ENCODE results near the gene TM2D3. TPM values are rescaled to one million over a fixed set of nuclear protein-coding genes. Genes with fewer than 3 reads are reported as not detected.

The TM2D3 gene
- total RNA-seq, 1 experiment from 2014 or later, result 23.1 TPM

DNA sequence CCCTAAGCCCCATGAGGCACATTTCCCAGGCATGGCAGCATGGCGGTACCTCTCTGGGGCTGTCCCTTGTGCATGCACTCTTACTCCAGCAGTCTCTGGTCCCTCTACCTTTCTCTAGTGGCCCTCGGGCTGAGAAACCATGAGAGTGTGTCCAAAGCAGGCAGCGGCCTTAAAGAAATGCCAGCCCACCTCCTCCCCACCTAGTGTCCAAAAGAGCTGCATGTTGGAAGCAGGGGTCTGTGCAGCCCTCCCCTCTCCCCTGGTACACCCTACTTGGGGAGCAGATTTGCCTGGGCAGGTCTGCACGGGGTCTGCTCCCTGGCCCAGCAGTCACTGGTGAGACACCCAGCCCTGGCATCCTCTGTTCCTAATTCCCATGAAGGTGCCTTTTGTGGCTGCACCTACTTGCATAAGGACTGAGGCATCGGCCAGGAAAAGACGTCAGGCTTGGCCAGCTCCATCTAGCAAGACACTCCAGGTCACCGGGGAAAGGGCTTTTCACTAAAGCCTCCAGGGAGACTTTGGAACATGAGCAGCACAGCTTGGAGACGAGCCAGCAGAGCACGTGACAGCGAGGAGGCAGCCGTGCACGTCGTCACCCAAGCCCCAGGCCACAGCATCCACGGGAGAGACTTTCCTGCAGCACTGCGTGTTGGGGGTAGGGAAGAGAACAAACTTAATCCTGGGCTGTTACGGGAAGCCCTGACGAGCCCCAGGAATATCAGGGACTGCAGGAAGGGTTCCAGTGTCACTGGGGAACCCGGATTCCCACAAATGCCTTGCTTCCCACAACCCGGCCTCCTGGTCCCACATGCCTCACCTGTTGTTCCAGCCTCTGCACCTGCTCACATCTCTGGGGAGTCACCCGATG lies 38.8 kb downstream of the TM2D3 start:
- ChIA-PET POLR2A (no interaction called here), CTCF (no interaction called here)
- peaks cover 26% of the 10 kb centered on the region for H3K4me1 Mint-ChIP-seq
- H3K27ac Mint-ChIP-seq, result no peak overlapping the region
- no peaks in the 10 kb centered on the region for H3K36me3 Mint-ChIP-seq
- H3K27me3 Mint-ChIP-seq (ENCODE audit: low read depth), result peaks cover 14% of the 10 kb centered on the region
- no peak for DNase-seq (ENCODE audit: low spot score)
- ATAC-seq, result no peak
- H3K9me3 Mint-ChIP-seq, result no peaks in the 10 kb centered on the region
- TF ChIP-seq, protein P1, sequence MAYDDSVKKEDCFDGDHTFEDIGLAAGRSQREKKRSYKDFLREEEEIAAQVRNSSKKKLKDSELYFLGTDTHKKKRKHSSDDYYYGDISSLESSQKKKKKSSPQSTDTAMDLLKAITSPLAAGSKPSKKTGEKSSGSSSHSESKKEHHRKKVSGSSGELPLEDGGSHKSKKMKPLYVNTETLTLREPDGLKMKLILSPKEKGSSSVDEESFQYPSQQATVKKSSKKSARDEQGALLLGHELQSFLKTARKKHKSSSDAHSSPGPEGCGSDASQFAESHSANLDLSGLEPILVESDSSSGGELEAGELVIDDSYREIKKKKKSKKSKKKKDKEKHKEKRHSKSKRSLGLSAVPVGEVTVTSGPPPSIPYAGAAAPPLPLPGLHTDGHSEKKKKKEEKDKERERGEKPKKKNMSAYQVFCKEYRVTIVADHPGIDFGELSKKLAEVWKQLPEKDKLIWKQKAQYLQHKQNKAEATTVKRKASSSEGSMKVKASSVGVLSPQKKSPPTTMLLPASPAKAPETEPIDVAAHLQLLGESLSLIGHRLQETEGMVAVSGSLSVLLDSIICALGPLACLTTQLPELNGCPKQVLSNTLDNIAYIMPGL (CRISPR knock-in tag; IDR thresholded peaks at IDR 0.05), result no peak
- no peak for TF ChIP-seq CREB1 (CRISPR knock-in tag; IDR thresholded peaks at IDR 0.05)
- TF ChIP-seq, protein P2, sequence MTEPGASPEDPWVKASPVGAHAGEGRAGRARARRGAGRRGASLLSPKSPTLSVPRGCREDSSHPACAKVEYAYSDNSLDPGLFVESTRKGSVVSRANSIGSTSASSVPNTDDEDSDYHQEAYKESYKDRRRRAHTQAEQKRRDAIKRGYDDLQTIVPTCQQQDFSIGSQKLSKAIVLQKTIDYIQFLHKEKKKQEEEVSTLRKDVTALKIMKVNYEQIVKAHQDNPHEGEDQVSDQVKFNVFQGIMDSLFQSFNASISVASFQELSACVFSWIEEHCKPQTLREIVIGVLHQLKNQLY (CRISPR knock-in tag; IDR thresholded peaks at IDR 0.05), result no peak
- TF ChIP-seq SMAD4 (CRISPR knock-in tag; IDR thresholded peaks at IDR 0.05), result no peak
- TF ChIP-seq ZNF671 (CRISPR knock-in tag; IDR thresholded peaks at IDR 0.05), result no peak
- TF ChIP-seq, protein P3, sequence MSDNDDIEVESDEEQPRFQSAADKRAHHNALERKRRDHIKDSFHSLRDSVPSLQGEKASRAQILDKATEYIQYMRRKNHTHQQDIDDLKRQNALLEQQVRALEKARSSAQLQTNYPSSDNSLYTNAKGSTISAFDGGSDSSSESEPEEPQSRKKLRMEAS (CRISPR knock-in tag; IDR thresholded peaks at IDR 0.05), result no peak
- TF ChIP-seq ESRRA (CRISPR knock-in tag; IDR thresholded peaks at IDR 0.05; ENCODE audit: borderline replicate concordance), result no peak
- no peak for TF ChIP-seq ZNF219 (CRISPR knock-in tag; IDR thresholded peaks at IDR 0.05; ENCODE audit: borderline replicate concordance)
- TF ChIP-seq CBFB (CRISPR knock-in tag; IDR thresholded peaks at IDR 0.05; ENCODE audit: low read depth), result no peak
- TF ChIP-seq ZNF121 (CRISPR knock-in tag; IDR thresholded peaks at IDR 0.05), result no peak
- TF ChIP-seq, protein P4, sequence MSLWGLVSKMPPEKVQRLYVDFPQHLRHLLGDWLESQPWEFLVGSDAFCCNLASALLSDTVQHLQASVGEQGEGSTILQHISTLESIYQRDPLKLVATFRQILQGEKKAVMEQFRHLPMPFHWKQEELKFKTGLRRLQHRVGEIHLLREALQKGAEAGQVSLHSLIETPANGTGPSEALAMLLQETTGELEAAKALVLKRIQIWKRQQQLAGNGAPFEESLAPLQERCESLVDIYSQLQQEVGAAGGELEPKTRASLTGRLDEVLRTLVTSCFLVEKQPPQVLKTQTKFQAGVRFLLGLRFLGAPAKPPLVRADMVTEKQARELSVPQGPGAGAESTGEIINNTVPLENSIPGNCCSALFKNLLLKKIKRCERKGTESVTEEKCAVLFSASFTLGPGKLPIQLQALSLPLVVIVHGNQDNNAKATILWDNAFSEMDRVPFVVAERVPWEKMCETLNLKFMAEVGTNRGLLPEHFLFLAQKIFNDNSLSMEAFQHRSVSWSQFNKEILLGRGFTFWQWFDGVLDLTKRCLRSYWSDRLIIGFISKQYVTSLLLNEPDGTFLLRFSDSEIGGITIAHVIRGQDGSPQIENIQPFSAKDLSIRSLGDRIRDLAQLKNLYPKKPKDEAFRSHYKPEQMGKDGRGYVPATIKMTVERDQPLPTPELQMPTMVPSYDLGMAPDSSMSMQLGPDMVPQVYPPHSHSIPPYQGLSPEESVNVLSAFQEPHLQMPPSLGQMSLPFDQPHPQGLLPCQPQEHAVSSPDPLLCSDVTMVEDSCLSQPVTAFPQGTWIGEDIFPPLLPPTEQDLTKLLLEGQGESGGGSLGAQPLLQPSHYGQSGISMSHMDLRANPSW (CRISPR knock-in tag; conservative IDR thresholded peaks at IDR 0.05; ENCODE audit: low read depth), result no peak
- TF ChIP-seq, protein P5, sequence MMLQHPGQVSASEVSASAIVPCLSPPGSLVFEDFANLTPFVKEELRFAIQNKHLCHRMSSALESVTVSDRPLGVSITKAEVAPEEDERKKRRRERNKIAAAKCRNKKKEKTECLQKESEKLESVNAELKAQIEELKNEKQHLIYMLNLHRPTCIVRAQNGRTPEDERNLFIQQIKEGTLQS (CRISPR knock-in tag; conservative IDR thresholded peaks at IDR 0.05), result no peak
- no peak for TF ChIP-seq ETV6 (CRISPR knock-in tag; IDR thresholded peaks at IDR 0.05)
- TF ChIP-seq, protein P6, sequence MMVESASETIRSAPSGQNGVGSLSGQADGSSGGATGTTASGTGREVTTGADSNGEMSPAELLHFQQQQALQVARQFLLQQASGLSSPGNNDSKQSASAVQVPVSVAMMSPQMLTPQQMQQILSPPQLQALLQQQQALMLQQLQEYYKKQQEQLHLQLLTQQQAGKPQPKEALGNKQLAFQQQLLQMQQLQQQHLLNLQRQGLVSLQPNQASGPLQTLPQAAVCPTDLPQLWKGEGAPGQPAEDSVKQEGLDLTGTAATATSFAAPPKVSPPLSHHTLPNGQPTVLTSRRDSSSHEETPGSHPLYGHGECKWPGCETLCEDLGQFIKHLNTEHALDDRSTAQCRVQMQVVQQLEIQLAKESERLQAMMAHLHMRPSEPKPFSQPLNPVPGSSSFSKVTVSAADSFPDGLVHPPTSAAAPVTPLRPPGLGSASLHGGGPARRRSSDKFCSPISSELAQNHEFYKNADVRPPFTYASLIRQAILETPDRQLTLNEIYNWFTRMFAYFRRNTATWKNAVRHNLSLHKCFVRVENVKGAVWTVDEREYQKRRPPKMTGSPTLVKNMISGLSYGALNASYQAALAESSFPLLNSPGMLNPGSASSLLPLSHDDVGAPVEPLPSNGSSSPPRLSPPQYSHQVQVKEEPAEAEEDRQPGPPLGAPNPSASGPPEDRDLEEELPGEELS (CRISPR knock-in tag; IDR thresholded peaks at IDR 0.05), result no peak
- no peak for TF ChIP-seq SP1 (CRISPR knock-in tag; conservative IDR thresholded peaks at IDR 0.05)
- no peak overlapping the region for H3K4me3 Mint-ChIP-seq

DNA sequence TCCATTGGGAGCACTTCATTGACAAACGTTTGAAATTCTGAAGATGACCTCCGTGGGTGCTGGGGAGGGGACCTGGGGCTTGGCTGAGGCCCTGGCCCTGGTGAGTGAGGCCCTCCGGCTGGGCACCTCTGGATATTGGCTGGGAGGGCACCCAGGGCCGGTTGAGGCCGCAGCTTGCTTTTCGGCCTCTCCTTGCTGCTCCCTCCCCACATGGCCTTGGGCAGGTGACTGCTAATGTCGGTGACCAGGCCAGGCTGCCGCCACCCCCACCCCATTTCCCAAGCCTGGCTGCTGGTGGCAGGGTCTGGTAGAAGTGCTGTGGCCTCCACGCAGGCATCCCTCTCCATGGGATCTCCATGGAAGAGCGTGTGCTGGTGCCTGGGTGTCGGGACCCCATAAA lies 39.5 kb downstream of the TM2D3 start:
- ATAC-seq, result no peak
- Mint-ChIP-seq H3K9me3 (no peaks in the 10 kb centered on the region), H3K27me3 (ENCODE audit: low read depth) (peaks cover 14% of the 10 kb centered on the region), H3K4me3 (no peak overlapping the region), H3K4me1 (peaks cover 22% of the 10 kb centered on the region), H3K27ac (no peak overlapping the region), H3K36me3 (no peaks in the 10 kb centered on the region)
- POLR2A ChIA-PET, result no interaction called here
- CTCF ChIA-PET, result no interaction called here
- no peak for DNase-seq (ENCODE audit: low spot score)
- no peak for TF ChIP-seq FOXP1 (CRISPR knock-in tag; IDR thresholded peaks at IDR 0.05; ENCODE audit: borderline replicate concordance)
- no peak for TF ChIP-seq ZNF263 (CRISPR knock-in tag; IDR thresholded peaks at IDR 0.05; ENCODE audit: low read depth)
- TF ChIP-seq, protein P7, sequence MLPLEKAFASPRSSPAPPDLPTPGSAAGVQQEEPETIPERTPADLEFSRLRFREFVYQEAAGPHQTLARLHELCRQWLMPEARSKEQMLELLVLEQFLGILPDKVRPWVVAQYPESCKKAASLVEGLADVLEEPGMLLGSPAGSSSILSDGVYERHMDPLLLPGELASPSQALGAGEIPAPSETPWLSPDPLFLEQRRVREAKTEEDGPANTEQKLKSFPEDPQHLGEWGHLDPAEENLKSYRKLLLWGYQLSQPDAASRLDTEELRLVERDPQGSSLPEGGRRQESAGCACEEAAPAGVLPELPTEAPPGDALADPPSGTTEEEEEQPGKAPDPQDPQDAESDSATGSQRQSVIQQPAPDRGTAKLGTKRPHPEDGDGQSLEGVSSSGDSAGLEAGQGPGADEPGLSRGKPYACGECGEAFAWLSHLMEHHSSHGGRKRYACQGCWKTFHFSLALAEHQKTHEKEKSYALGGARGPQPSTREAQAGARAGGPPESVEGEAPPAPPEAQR (CRISPR knock-in tag; IDR thresholded peaks at IDR 0.05), result no peak
- TF ChIP-seq, protein P8, sequence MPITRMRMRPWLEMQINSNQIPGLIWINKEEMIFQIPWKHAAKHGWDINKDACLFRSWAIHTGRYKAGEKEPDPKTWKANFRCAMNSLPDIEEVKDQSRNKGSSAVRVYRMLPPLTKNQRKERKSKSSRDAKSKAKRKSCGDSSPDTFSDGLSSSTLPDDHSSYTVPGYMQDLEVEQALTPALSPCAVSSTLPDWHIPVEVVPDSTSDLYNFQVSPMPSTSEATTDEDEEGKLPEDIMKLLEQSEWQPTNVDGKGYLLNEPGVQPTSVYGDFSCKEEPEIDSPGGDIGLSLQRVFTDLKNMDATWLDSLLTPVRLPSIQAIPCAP (CRISPR knock-in tag; IDR thresholded peaks at IDR 0.05), result no peak
- TF ChIP-seq, protein P9, sequence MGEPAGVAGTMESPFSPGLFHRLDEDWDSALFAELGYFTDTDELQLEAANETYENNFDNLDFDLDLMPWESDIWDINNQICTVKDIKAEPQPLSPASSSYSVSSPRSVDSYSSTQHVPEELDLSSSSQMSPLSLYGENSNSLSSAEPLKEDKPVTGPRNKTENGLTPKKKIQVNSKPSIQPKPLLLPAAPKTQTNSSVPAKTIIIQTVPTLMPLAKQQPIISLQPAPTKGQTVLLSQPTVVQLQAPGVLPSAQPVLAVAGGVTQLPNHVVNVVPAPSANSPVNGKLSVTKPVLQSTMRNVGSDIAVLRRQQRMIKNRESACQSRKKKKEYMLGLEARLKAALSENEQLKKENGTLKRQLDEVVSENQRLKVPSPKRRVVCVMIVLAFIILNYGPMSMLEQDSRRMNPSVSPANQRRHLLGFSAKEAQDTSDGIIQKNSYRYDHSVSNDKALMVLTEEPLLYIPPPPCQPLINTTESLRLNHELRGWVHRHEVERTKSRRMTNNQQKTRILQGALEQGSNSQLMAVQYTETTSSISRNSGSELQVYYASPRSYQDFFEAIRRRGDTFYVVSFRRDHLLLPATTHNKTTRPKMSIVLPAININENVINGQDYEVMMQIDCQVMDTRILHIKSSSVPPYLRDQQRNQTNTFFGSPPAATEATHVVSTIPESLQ (CRISPR knock-in tag; IDR thresholded peaks at IDR 0.05), result no peak
- TF ChIP-seq, protein P10, sequence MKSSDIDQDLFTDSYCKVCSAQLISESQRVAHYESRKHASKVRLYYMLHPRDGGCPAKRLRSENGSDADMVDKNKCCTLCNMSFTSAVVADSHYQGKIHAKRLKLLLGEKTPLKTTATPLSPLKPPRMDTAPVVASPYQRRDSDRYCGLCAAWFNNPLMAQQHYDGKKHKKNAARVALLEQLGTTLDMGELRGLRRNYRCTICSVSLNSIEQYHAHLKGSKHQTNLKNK (CRISPR knock-in tag; IDR thresholded peaks at IDR 0.05), result no peak
- TF ChIP-seq ZBTB21 (CRISPR knock-in tag; IDR thresholded peaks at IDR 0.05; ENCODE audit: borderline replicate concordance), result no peak

Data from WTC11 (cell line).